GM18907 (cell line): ENCODE results near the gene SKIL.

Source experiments
- ATAC-seq: cut with Tn5 transposase; IDR thresholded peaks from one replicate; pipeline ENCODE4 v1.9.1; 2021; ENCODE audit warnings: mild to moderate bottlenecking, moderate library complexity; ENCODE audit not compliant: unreplicated experiment

Gene SKIL

DNA sequence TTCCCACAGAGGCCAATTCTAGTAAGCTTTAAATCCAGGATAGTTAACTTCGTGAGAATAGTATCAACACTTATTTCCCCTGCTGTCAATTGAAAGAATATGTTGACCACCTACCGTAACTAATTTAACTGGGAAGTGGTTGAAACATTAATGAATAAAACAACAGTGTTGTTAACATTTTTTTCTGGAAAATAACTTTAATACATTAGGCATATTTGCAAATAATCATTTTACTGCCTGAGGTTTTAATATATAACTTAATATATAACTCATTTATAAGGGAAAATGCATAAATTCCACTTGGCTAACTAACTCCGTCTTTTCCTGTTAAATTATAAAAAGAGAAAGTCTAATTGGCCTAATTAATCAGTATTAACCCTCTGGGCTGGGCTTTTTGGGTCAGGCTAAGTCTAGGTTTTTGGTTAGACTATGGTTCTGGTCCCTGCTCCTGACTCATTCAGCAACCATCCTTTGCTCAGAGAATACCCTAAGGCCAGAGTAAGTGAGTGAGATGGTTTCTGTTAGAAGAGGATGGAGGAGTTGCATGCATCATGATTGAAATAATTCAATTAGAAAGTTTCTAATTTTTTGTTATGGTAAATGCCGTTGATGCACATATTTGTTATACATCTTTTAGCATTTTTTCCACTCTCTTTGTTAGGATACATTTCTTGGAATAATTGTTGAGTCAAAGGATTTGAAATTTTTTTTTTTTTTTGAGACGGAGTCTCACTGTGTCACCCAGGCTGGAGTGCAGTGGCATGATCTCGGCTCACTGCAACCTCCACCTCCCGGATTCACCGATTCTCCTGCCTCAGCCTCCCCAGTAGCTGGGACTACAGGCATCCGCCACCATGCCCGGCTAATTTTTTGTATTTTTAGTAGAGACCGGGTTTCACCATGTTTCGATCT lies 10.8 kb upstream of the SKIL start:
- peak; percentile 57 for ATAC-seq

DNA sequence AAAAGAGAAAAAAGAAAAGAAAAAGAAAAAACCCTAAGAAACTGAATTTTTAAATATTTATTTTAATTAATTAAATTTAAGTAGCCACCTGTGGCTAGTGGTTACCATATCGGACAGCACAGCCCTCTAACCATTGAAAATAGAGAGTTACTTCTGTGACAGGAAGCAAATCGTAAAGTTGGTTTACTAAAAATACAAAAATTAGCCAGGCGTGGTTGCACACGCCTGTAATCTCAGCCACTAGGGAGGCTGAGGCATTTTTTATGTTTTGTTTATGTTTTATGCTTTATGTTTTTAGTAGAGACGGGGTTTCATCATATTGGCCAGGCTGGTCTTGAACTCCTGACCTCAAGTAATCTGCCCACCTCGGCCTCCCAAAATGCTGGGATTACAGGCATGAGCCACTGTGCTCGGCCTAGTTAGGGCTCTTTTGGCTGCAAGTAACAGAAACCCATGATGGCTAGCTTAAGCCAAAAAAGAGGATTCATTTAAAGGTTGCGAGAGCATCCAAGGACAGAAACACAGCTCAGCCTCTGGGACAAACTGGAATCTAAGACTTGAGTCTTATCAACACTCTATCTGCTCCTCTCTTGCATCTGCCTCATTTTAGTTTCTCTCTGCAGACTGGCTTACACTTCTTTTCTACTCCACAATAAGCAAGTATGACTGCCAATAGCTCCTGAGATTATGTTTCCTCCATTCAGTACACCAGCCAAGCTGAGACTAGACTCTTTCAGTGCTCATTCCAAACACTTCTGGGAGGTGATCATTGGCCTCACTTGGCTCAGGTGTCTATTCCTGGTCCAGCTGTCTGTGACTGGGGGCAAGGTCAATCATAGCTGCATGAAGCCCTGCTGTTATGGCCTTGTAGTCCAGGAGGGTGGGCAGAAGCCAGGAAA lies 6.8 kb upstream of the SKIL start:
- ATAC-seq = peak; percentile 50

DNA sequence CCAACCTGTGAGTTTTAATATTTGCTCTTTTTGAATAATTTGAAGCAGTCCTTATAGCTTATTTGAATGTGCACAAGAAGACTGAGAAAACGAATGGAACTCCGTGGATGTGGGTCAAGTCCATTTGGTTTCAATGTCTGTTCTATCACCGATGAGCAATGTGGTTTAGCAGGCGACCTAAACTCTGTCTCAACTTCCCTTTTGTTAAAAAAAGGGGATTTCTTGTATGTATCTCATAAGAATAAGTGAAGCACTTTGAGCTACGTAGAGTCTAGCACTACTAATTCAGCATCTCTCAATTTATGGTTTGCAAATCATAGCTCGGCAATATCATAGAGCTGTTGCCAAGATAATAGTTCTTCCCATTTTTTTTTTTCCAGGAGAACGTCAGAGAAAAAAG lies 4.6 kb upstream of the SKIL start:
- no peak for ATAC-seq

DNA sequence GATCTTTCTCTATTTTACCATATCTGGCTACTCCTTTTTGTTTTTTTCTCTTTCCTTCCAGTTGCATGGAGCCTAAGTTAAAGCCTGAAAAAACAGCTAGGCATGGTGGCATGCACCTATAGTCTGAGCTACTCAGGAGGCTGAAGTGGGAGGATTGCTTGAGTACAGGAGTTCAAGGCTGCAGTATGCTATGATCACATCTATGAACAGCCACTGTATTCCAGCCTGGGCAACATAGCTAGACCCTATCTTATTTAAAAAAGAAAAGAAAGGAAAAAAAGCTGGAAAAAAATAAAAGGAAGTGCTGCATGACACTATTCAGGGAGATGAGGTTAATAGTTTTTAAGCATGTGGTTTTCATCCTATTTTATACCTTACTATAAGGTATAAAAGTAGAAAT lies 4.0 kb upstream of the SKIL start:
- no peak for ATAC-seq

DNA sequence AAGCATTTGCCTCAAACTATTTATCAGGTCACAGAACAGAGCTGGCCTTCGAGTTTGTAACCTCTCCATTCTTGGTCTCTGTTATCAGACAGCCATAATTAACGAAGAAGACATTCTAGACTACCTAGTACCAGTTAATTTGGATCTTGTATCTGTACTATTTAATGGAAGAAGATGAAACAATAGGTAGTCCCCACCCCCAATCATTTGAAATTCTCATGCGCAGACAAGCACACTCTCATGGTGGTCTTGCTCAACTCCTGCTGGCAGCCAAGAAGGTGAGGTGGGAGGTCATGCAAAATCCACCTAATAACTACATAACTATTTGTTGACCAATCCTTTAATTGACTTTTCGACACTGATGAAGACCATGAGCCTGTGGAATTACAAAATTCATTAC lies 2.8 kb upstream of the SKIL start:
- no peak for ATAC-seq

DNA sequence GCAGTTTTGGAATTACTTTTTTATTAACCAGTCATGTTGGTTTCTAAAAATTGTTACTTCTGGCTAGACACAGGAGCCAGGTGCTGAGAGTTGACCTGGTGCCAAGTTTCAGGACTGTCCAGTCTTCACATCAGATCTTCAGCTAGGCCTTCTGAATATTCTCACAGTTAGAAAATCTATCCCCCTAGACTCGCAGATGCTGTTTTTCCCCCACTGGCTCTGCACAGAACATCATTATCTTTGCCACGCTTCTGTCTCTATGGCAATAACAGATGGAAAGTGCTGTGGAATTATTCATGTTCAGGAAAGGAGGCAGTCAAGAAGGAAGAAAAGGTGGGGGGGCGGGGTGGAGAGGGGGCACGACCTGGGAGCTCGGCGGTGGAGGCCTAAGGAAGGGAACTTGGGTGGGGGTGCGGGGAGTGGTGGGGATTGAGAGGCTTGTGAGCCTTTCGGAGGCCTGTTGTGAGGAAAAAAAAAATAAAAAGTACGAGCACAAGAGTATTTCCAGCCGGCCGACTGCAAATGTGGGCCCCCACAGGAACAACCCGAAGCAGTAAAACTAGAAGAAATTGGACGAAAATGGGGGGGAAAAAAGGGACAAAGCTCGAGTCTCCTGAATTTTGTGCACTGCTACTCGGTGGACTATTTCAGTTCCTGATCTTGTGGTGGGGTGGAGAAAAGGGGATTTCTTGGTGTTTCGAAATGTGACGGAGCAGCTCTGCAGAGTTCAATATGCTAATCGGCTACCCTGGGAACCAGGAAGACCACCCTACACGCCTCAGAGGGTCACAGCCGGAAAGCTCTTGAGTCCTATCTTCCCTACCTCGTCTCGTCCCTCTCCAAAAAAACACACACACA lies 1.5 kb upstream of the SKIL start:
- peak; percentile 28 for ATAC-seq

DNA sequence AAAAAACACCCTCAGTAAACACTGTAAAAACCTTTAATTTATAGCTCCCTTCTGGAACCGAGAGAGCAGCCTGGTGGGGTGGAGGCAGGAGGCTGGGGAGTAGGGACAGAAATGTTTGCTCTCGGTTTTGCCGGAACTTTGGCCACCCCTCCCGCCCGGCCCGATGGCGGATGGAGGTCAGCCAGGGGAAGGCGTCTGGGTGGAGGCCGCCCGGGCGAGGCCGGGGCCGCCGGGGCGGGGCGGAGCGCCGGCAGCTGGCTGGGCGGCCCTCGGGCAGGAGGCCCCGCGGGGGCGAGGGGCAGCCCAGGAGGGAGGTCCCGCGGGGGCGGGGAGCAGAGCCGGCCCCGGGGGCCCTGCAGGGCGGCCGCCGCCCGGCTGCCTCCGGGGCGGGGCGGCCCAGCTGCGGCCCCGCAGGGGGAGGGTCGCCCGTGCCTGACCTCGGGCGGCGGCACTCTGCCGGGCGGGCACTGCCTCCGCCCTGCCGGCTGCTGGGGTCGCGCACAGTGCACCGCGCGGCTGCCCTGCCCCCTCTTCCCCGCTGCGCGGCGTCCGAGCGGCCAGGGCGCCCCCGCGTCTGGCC lies 829 bp upstream of the SKIL start:
- ATAC-seq = peak; percentile 45

DNA sequence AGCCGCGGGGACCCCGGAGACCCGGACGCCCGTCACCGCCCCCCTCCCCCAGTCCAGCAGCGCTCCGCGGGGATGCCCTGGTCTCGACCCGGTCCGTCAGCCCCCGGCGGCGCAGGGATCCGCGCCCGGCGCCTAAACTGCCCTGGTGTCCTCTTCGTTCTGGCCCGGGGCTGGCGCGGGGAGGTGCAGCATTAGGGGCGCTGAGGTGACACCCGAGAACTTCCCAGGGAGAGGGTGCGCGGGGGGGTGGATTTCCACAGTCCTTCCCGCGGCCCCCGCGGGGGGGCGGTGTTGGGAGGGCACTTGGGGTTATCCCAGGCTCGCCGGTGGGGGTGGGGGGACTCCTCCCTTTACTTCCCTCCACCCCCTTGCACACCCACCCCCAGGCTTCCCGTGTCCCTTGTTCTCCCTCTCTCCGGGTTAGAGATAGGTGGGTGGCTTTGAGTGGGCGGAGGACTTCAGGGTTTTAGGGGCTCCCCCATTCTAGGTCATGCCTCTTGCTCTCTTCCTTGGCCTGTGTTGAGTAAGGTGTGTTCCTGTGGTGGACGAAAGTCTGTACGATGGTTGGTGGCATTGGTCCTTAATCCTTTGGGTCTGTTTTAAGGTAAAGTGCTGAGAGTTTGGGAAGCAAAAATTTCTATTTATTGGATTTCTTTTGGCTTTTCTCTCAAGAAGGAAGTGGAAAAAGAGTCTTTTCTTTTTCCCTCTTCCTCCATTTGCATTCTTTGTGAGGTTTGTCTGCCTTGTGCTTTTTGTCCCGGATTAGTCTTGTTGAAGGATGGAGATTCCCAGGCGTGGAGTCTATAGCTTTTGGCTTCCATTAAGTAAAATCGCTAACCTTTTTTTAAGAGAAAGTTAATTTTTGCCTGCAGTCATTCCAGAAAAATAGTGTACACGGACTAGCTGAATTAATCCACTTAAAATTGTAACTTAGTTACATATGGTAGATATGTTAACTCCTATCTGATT lies 811 bp downstream of the SKIL start:
- ATAC-seq = peak; percentile 29

DNA sequence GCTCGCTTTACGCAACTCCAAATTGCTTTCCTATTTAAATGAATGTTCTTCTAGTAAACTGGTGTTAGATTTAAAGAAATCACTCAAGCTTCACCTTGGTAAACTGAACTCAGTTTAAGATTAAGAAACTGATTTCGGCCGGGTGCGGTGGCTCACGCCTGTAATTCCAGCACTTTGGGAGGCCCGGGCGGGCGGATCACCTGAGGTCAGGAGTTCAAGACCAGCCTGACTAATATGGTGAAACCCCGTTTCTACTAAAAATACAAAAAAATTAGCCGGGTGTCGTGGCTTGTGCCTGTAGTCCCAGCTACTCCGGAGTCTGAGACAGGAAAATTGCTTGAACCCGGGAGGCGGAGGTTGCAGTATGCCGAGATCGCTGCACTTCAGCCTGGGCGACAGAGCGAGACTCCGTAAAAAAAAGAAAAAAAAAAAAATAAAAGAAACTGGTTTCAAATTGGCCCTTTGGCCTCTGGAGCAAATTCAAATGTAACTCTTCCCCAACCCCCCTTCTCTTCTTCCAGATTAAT lies 1.7 kb downstream of the SKIL start:
- ATAC-seq = no peak

DNA sequence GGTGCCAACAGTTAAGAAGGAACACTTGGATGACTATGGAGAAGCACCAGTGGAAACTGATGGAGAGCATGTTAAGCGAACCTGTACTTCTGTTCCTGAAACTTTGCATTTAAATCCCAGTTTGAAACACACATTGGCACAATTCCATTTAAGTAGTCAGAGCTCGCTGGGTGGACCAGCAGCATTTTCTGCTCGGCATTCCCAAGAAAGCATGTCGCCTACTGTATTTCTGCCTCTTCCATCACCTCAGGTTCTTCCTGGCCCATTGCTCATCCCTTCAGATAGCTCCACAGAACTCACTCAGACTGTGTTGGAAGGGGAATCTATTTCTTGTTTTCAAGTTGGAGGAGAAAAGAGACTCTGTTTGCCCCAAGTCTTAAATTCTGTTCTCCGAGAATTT lies 3.0 kb downstream of the SKIL start:
- no peak for ATAC-seq

DNA sequence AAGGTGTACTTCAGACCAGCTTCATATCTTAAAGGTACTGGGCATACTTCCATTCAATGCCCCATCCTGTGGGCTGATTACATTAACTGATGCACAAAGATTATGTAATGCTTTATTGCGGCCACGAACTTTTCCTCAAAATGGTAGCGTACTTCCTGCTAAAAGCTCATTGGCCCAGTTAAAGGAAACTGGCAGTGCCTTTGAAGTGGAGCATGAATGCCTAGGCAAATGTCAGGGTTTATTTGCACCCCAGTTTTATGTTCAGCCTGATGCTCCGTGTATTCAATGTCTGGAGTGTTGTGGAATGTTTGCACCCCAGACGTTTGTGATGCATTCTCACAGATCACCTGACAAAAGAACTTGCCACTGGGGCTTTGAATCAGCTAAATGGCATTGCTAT lies 3.4 kb downstream of the SKIL start:
- ATAC-seq = no peak

DNA sequence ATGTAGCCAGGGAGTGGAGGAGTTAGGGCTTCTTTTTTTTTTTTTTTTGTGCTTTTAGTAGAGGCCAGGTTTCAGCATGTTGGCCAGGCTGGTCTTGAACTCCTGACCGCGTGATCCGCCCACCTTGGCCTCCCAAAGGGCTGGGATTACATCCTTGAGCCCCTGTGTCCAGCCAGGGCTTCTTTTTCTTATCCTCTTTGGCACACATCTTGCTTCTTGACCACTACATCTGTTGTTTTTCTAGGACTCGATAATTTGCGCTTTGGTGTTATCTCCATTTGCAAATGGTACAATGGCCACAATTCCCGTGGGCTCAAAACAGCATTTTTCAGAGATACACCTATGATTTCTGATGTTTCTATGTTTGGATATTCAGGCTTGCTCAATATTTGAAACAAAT lies 4.2 kb downstream of the SKIL start:
- no peak for ATAC-seq

DNA sequence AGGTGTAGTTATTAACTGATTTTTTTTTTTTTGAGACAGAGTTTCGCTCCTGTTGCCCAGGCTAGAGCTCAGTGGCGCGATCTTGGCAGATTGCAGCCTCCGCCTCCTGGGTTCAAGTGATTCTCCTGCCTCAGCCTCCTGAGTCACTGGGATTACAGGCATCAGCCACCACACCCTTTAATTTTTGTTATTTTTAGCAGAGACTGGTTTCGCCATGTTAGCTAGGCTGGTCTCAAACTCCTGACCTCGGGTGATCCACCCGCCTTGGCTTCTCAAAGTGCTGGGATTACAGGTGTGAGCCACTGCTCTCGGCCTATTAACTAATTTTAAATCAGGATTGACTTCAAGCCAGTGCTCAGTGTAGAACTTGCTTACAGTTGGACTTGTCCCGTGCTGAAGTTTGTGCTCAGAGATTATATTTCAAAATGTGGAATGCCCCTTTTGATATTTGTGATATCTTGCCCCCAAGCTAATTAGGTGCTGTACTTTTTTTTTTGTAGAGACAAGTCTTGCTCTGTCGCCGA lies 6.0 kb downstream of the SKIL start:
- ATAC-seq = no peak

DNA sequence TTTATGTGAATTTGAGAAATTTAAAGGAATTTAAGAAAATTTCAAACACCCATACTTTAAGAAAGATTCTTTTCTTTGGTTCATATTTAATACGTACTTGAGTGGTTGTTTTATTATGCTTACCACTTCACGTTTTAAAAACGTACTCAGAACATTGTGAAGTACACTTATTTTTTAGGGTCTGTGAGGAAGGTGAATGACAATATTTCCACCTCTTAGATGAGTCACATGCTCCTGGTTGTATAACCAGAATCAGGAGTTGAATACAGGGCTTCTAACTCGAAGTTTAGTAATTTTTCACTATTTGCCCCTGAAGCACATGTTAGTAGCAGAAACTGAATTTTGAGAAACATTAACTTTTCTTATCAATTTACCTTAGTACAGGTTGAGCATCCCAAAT lies 7.5 kb downstream of the SKIL start:
- ATAC-seq = no peak

DNA sequence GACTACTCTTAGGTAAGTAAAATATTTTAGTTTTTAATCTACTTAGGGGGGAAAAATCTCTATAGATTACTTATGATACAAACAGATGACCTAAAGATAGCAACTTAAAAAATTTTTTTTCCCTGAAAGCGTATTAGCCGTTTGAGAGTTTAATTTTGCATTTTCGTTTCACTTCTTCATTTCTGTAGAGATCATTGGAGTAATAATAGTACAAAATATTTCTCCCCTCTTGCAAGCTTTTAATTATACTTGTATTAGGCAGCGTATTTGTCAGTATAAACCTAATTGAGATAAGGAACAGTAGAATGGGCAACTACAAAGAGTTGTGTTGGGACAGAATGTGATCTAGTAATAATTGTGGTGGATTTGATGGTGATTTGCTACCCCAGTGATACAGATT lies 10.3 kb downstream of the SKIL start:
- no peak for ATAC-seq

DNA sequence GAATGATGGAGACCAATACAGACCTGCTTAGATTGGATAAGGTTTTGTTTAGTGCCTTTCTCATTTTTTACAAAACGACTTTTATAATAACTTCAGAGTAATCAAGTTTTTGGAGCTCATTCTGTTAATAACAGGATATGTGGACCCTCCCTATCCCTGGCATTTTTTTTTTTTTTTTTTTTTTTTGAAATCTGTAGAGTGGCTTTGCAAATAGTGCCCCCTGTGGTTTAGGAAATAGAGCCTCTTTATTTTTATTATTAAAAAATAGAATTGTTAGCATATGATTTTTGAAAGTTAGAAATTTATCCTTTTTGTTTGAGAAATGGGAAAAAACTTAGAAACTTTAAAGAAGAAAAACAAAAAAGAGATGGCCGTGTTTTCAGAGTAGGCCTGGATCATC lies 11.4 kb downstream of the SKIL start:
- ATAC-seq = no peak

DNA sequence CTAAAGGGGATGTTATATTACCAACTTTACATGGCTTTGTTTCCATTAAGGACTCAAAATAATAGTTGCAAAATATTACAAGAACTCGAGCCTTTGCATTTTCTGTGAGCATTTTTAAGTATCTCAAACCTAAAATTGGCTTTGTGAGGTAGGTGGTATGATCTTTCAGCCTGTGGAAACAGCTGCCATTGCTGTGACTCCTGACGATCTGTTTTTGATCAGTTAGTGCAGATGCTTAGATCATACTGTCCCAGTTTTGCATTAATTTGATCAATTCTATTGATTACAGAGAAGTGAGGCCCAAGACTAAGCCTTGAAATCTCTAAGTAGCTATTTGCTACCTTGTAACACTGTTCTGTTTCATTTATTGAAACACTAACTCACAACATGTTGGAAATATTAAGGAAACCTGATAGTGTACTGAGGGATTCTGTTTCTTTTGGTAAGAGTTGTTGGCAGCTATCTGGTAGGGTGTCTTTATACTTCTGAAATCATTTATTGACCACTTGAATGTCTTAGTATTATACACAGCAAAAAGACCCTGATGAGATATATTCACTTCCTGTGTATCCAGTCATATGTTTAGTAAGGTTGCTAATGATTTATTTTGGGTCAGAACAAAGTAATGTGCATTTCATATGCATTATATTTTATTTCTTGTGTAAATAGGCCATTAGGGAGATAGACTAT lies 14.8 kb downstream of the SKIL start:
- no peak for ATAC-seq

DNA sequence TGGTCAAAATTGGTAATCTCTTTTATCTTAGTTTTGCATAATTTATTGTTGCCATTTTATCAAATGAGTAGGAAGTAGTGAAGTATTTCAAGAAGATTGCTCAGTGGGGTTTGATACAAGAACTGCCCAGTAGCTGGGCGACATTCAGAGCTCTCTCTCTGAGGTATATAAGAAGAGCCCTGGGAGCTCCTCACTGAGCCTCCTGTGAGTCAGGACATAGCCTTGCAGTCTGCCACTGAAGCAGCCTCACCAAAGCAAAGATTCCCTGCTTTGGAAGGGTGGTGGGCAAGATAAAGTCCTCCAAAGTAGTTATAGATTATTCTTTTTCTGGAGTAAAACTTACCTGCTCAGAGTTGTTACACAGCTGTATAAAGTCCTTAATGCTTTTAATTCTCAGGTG lies 26.1 kb downstream of the SKIL start:
- ATAC-seq = no peak
